DLD1 (cell line): ENCODE results near the gene ZBP1.

Experiments used
- in situ Hi-C: cut with HindIII; loops from 2 replicates; pipeline ENCODE4 v1.10.0; 2017; ENCODE audit warnings: low sequenced_read_pairs

ZBP1 gene

GRCh38 chr20:57620274-57620990 is at the start of gene ZBP1:
ZBP1 (minus strand) TSS chr20:57620426; CDS start chr20:57620295, 131 bp downstream.
- in situ Hi-C loops = loop anchor here (25.0 kb wide), 2 partner anchors 108 to 467 kb away; no protein-coding TSS in a partner anchor

- in situ Hi-C loops = no loop called here
Measured at GRCh38 chr20:57669632-57670031, 49.4 kb upstream of the ZBP1 start.

- in situ Hi-C loops = no loop called here
Measured at GRCh38 chr20:57667924-57668782, 47.9 kb upstream of the ZBP1 start.

- in situ Hi-C loops = no loop called here
Measured at GRCh38 chr20:57667388-57667787, 47.2 kb upstream of the ZBP1 start.

GRCh38 chr20:57666834-57667157 is 46.6 kb upstream of the ZBP1 start:
- in situ Hi-C loops = no loop called here

GRCh38 chr20:57666106-57666833 is 46.0 kb upstream of the ZBP1 start:
- in situ Hi-C loops = no loop called here

GRCh38 chr20:57665589-57665971 is 45.4 kb upstream of the ZBP1 start:
- in situ Hi-C loops = no loop called here

- in situ Hi-C loops = no loop called here
Measured at GRCh38 chr20:57664924-57665588, 44.8 kb upstream of the ZBP1 start.

GRCh38 chr20:57664476-57664875 is 44.2 kb upstream of the ZBP1 start:
- in situ Hi-C loops = no loop called here

GRCh38 chr20:57663681-57664451 is 43.6 kb upstream of the ZBP1 start:
- in situ Hi-C loops = no loop called here

GRCh38 chr20:57663241-57663640 is 43.0 kb upstream of the ZBP1 start:
- in situ Hi-C loops = no loop called here

- in situ Hi-C loops = no loop called here
Measured at GRCh38 chr20:57662456-57663240, 42.4 kb upstream of the ZBP1 start.

- in situ Hi-C loops = no loop called here
Measured at GRCh38 chr20:57661746-57662455, 41.7 kb upstream of the ZBP1 start.

GRCh38 chr20:57660922-57661745 is 40.9 kb upstream of the ZBP1 start:
- in situ Hi-C loops = no loop called here

- in situ Hi-C loops = no loop called here
Measured at GRCh38 chr20:57660181-57660921, 40.1 kb upstream of the ZBP1 start.

GRCh38 chr20:57659517-57660180 is 39.4 kb upstream of the ZBP1 start:
- in situ Hi-C loops = no loop called here
